Testis (tissue), 2 donors: ENCODE data around the gene SLC12A1.

ENCODE experiments used
- POLR2A ChIP-seq: fragments of 450-650 bp; IDR thresholded peaks from one replicate; pipeline ENCODE4 v1.6.1; 2017; ENCODE audit warnings: antibody characterized with exemption, mild to moderate bottlenecking, moderate library complexity
- TF ChIP-seq, protein P1 (sequence below), 3 experiments: fragments of 450-650 bp in 2 of 3; fragments of 200-600 bp in 1 of 3; sonication (generic) in 1 of 3; IDR thresholded peaks; one replicate each; pipeline ENCODE4 v1.5.1; 2016 to 2019; ENCODE audit warnings: antibody characterized with exemption in 3 of 3, mild to moderate bottlenecking in 2 of 3, moderate library complexity in 1 of 3

GRCh38 chr15:48278666-48279065, 72.6 kb downstream of the SLC12A1 start:
- TF ChIP-seq, protein P1, sequence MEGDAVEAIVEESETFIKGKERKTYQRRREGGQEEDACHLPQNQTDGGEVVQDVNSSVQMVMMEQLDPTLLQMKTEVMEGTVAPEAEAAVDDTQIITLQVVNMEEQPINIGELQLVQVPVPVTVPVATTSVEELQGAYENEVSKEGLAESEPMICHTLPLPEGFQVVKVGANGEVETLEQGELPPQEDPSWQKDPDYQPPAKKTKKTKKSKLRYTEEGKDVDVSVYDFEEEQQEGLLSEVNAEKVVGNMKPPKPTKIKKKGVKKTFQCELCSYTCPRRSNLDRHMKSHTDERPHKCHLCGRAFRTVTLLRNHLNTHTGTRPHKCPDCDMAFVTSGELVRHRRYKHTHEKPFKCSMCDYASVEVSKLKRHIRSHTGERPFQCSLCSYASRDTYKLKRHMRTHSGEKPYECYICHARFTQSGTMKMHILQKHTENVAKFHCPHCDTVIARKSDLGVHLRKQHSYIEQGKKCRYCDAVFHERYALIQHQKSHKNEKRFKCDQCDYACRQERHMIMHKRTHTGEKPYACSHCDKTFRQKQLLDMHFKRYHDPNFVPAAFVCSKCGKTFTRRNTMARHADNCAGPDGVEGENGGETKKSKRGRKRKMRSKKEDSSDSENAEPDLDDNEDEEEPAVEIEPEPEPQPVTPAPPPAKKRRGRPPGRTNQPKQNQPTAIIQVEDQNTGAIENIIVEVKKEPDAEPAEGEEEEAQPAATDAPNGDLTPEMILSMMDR (IDR thresholded peaks at IDR 0.05), result no peak
- TF ChIP-seq POLR2A, result no peak
